GM21423 (cell line): Measurements from ENCODE around the gene RGS10.

Experiments used
- ATAC-seq: cut with Tn5 transposase; IDR thresholded peaks from one replicate; pipeline ENCODE4 v1.9.1; 2021; ENCODE audit warnings: mild to moderate bottlenecking, moderate library complexity; ENCODE audit not compliant: unreplicated experiment

The RGS10 gene

DNA sequence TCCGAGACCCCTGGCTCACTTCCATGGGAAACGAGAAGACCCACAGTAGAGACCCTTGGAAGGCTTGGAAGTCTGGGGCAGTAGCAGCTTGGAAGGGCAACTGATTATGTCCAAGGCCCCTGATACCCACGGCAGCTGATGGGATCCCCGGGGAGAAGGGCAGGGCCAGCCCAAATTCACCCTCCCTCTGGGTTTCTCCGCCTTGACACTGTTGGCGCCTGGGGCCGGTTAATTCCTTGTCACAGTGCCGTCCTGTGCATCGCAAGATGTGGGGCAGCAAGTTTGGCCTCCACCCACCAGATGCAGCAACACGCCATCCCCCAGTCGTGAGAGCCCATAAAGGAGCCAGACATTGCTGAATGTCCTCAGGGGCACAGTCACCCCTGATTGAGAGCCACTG lies 89.2 kb downstream of the RGS10 start:
- no peak for ATAC-seq

DNA sequence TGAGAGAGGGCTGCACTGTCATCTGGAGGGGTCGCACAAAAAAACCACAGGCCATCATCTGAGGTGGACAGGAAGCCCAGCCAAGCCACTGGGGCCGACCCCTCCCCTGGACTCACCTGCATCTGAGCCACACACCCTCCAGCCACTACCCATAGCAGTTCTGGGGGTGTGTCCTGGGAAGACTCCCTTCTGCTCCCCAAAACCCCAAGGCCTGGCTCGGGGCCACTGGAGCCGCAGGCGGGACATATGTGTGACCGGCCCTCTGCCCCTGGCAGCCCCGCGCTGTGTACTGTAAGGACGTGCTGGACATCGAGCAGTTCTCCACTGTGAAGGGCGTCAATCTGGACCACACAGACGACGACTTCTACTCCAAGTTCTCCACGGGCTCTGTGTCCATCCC lies 90.1 kb downstream of the RGS10 start:
- no peak for ATAC-seq

DNA sequence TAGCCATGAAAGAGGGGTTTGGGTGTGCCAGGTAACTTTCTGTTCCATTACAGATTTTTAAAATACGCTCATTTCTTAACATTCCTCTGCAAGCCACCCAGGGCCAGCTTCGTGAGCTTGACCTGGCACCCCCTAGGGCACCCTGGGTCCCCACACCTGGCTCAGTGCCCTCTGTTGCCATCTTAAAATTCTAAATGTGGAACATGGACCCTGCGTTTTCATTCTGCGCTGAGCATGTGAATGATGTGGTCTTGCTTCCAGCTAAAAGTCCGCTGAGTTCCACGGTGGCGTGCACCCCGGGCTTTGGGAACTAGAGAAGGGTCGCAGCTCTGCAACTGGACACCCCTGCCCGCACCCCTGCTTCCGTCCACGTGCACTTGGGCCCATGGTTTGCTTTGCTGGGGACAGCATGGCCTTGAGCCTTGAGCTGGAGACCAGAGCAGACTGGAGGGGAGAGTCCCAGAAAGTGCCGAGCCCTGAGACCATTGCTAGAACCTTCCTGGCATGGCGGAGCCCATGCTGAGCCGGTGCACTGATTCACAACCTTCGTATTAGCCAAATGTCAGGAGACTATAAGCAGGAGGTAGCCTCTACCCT lies 91.1 kb downstream of the RGS10 start:
- no peak for ATAC-seq

DNA sequence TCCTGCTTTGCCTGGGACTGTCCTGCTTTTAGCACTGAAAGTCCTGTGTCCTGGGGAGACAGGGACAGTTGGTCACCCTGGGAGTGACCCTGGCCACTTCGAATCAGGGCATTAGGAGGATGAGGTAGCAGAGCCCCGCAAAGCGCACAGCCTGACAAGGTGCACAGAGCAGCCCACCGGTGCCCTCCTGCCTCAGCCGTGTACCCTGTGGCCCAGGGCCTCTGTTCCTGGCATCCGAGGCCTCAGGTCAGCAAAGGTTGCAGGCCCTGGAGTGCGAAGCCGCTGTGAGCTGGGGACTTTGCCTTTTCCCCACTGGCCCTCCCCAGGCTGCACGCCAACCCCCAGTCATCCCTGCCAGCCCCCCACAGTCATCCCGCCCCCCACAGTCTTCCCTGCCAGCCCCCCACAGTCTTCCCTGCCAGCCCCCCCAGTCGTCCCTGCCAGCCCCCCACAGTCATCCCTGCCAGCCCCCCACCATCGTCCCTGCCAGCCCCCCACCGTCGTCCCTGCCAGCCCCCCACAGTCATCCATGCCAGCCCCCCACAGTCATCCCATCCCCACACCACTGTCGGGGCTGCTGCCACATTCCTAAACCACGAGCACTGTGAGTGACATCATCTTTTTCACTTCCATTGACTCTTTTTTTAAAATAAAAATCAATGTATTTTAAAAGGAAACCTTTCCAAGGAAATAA lies 91.8 kb downstream of the RGS10 start:
- ATAC-seq = no peak
